Stimulated activated CD8-positive, alpha-beta memory T cell treated with anti-CD3 and anti-CD28 coated beads, Interleukin-4, amount 100 ng/mL, for 4 hours (primary cell): Measurements from ENCODE around the gene HMGN4.

Source experiments
- DNase-seq, 2 donors: peaks; one replicate each; pipeline ENCODE4 v3.0.0-alpha.2; 2020; ENCODE audit warnings: low read depth in 2 of 2, low spot score in 1 of 2

The HMGN4 gene

DNA sequence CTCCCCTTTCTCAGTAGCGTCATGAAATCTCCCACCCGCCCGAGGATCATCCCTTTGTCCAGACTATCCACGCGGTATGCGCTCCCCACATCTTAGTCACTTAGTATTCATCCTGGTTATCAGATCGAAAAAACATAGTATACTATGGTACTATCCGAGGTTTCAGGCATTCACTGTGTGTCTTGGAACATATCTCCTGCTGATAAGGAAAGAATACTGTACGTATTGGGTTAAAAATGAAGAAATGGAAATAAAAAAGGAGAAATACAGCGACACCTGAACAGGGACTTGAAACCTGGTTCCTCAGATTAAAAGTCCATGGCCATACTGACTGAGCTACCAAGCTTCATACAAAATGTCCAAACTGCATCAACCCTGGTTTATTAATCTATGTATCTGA, 14.0 kb downstream of the HMGN4 start:
- DNase-seq = no peak

DNA sequence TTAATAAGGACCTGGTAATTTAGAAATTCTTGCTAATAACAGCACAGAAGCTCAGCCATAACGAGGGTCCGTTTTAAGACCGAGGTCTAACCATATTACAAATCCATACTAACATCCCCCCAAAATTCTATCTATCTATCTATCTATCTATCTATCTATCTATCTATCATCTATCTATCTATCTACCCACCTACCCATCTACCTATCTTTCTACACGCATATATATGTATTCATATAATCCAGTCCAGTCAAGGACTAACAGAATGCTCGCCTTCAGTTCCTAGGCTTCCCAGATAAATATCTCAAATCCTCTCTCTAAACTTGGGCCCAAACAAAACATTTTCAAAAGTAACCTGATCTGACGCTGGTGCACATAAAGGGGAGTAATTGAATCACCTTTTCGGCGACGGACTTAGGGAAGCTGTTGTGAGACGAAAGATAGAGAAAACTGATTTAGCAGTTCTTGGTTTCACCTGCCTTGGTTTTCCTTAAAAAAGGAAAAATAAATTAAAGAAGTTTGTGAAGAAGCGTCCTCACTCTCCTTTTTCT, 14.5 kb downstream of the HMGN4 start:
- no peak for DNase-seq

DNA sequence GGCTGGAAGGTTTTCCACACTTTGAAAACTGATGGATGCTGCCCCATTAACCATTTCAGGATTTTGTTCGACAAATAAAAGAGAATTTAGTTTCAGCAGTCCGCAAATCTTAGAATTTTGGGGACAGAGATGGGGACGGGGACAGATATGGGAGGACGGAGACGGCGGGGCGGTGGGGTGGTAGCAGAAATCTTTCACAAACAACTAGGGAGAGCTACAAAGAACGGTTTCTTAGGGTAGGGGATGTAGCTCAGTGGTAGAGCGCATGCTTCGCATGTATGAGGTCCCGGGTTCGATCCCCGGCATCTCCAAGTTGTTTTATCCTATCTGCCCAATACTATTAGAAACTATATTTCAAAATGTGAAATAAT, 15.1 kb downstream of the HMGN4 start:
- peak; percentile 61 to 65 for DNase-seq

DNA sequence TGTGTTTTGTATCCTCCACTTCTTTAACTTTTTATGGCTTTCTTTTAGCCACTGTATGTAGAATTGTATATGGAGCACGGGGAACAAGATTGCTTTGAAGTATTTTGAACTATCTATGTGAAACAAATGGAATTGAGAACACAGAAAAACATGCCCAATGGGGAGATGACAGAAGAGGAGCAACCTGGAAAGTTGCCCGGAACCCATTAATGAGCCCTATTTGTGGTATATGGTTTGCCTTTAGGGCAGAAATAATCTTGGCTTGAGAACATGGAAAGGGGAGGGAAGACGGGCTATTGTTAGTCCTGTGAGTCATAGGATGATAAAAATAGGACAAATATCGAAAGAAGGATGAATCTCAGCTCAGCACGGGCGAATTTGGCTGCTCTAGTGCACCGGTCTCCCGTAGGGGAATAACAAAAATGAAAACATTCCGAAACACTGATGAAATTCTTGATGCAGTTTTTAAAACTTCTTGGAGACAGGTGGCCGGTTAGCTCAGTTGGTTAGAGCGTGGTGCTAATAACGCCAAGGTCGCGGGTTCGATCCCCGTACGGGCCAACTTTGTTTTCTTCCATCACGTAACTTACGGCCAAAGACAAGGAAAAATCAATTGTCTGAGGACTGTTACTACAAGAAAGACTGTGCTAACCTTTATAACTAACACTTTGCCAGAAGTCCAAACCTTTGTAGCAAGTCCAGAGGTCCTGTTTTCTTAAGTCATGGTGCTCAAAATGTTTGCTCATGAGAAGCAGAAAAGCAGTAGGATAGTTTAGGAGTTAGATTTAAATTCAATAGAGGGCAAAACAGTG, 15.7 kb downstream of the HMGN4 start:
- DNase-seq = peak; percentile 61 to 76

DNA sequence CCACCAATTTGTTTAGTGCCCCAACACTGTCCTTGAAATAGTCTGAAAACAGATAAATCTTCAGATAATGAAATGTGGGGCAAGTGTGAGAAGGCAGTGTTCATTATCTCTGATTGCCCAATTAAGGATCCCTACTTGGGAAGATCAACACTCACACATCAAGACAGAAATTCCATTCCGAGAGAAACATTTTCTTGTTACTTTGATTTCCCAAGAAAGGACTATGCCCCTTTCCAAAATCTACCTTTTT, 16.2 kb downstream of the HMGN4 start:
- DNase-seq = no peak

DNA sequence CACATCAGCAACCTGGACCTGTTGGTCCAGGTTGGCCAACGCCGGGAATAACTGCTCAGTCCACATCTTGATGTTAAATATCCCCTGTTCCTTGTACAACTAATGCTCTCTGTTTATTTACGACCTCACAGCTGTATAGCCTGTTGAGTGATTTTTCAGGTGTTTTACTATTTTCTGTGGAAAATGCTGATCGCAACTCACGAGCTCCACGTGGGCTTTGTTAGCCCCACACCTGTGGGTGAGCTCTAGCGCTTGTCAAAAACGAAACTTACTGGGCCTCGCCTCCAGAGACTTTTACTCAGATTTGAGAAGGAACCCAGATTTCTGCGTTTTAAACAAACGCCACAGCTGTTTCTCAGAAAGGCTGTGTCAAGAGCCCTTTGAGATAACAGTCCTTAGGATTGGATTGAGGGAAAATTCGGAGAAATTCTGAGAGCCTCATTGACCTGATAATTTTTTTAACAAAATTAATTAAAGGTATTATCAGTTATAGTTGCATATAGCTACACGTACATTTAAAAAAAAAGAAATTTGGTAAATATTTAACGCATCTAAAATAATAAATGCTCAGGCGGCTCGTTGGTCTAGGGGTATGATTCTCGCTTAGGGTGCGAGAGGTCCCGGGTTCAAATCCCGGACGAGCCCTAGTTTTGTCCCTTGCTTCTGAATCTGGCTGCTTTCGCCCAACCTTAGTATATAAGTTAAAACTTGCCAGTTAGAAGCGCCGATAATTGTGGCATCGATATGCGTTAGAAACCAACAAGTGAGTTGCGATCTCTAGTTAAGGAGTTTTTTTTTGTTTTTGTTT, 16.7 kb downstream of the HMGN4 start:
- DNase-seq = no peak

DNA sequence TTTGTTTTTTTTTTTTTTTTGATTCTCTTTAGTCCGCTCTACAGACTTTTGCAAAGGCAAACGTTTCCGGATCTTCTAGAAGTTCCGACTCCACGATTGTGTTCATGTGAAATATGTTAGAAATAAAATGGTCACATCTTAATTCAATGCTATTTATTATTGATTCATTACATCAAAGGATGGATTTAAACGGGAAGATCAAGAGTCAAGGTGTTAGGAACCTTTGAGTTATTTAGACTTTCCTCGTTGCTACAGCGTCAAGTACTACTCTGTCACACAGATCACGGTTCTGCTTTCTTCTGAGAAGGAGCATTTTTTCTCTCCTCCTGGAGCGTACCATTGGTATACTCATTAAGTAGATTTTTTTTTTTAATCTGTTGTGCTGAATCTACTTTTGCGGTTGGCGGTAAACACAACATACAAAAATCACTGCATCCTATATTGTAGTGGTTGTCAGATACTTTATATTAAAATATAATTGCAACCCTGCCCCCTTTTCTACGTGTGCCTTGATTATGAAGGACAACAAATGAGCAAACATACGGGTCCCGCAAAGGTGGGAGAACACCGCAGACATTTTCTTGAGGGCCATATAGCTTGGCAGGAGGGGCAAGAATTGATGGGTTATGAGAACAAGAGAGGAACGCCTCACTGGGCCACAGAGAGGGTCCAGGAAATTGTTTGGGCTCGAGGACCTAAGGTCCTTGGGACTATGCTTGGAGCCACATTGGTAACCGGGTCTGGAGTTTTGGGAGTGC, 17.5 kb downstream of the HMGN4 start:
- no peak for DNase-seq

DNA sequence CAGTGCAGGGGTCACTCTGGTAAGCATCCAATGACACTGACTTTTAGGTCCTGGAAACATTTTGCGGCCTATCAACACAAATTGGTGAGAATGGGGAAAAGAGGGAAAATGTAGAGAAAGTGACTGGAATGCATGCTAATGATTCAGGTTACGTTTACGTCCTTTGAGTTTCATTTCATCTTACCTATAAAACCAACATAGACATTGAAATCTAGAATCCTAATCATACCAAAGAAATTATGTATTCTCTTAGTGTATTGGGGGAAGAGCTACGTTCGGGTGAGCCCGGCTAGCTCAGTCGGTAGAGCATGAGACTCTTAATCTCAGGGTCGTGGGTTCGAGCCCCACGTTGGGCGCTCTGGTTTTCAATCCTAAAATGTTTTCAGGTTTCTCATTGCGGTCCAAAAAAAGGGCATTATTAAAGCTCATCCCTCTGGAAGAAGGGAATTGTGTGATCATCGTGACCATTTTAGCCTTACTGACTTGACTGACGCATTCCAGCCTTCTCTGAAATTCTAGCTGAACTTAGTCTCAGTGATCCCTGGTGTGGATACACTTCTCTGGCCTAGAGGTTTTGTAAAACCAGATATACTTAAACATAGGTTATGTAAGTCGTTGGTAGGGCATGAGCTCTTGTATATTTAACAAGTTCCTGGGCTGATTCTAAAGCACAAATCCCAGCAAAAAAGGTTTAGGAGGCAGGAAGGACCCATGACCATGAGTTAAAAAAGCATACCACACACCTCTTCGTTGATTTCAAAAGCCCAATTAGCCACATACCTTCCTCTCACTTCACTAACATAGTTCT, 18.3 kb downstream of the HMGN4 start:
- no peak for DNase-seq

DNA sequence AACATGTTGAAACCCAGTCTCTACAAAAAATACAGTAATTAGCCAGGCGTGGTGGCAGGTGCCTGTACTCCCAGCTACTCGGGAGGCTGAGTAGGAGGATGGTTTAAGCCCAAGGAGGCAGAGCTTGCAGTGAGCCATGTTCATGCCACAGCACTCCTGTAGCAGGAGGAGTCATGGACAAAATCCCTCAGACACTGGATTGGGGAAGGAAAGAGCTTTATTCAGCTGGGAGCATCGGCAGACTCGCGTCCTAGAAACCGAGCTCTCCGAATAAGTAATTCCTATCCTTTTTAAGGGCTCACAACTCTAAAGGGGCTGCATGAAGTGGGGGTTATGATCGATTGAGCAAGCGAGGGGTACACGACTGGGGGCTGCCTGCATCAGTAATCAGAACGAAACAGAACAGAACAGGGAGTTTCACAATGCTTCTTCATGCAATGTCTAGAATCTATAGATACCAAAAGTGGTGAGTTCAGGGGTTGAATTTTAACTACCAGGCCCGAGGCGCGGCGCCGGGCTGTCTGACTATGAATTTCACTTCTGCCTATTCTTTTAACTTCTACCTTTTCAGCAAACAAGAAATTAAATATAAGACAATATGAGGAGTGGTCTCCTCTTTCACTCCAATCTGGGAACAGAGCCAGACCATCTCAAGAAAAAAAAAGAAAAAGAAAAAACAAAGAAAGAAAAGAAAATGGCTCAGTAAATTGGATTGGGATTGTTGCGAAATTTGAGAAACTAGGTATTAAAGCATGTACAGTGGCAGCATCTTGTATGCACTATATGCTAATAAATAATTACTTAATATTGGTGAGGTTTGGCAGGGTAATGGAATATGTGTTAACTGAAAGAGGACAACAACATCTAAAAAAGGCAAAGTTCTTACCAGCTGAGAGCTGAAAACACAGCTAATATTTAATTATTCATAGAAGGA, 23.6 kb downstream of the HMGN4 start:
- no peak for DNase-seq

DNA sequence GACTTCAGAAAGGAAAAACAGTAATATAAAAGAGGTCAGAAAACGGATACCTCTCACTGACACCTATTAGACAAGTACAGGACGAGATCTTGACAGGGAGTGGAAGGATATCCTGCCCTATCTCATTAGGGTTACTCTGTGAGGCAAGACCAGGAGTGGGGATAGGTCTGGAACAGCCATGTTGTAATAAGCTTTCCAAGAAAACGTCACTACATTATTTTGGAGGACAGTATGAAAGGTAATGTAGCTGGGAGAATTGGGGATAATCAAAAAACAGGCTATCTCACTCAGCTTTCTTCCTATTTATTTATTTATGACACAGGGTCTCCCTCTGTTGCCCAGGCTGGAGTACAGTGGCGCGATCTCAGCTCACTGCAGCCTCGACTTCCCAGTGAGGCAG, 25.3 kb downstream of the HMGN4 start:
- DNase-seq = no peak

DNA sequence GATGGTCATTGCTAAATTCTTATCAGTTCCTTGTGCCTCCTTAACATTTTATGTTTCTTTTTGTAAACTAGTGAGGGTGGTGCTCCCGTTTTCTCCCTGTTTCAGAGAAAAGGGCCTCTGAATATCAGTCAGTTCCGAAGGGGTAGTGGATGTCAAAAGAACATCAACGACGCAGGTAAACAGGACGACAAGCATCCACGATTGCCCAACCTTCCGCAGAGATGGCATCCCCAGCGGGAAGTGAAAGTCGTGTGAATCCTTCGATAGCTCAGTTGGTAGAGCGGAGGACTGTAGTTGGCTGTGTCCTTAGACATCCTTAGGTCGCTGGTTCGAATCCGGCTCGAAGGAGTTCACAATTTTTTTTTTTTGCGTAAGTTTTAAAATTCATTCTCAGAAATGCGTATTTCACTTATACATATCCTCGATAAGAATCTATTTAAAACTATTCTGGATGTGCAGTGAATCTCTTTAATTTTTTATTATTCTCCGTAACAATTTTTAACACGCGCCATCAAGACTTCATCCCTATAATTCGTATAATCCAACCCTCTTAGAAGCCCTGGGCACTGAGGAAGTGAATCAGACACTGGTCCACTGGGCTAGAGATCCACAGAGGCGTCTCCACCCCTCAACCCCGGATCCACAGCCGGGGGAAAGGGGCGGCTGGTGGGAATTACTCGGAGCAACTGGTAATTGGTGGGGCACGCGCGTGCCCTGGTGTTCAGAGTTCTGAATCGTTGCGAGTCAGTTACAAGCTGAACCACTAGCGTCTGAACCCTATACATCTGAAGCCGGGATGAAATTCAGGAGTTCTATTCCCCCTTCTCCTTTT, 30.7 kb downstream of the HMGN4 start:
- DNase-seq = peak; percentile 91 to 100

DNA sequence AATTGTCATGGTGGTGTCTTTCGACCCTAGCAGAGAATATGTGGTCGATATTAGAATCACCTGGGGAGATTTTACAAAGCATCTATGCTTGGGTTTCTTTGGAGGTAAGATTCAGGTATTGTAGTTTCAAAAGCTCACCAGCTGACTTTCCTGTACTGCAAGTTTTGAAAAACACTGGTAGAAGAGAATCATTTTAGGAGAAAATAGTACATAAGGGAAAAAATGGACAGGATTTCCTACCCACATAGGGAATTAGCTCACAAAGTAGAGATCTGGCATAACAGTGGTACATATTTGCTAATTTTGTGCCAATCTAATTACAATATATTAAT, 31.2 kb downstream of the HMGN4 start:
- no peak for DNase-seq

DNA sequence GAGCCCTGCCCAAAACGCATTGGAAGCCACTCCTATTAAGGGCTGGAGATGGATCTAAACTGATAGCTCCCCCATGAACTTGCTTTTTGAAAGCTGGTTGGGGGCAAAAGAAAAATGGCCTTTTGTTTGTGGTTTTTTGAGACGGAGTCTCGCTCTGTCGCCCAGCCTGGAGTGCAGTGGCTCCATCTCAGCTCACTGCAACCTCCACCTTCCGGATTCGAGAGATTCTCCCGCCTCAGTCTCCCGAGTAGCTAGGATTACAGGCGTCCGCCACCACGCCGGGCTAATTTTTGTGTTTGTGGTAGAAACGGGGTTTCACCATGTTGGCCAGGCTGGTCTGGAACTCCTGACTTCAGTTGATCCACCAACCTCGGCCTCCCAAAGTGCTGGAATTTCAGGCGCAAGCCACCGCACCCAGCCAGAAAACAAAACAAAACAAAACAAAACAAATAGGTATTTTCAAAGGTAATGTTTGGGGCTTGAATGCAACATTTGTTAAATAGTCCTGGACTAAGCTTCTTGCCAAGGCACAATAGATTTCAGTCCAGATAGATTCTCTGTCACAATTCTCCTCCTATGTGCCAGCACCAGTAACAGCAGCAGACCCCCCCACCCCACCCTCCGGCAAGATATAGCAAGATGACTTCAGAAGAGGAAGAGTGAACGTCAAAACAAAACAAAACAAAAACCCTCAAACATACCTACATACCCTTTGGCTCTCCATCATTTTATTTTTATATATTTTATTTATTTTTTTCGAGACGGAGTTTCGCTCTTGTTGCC, 32.1 kb downstream of the HMGN4 start:
- no peak for DNase-seq

DNA sequence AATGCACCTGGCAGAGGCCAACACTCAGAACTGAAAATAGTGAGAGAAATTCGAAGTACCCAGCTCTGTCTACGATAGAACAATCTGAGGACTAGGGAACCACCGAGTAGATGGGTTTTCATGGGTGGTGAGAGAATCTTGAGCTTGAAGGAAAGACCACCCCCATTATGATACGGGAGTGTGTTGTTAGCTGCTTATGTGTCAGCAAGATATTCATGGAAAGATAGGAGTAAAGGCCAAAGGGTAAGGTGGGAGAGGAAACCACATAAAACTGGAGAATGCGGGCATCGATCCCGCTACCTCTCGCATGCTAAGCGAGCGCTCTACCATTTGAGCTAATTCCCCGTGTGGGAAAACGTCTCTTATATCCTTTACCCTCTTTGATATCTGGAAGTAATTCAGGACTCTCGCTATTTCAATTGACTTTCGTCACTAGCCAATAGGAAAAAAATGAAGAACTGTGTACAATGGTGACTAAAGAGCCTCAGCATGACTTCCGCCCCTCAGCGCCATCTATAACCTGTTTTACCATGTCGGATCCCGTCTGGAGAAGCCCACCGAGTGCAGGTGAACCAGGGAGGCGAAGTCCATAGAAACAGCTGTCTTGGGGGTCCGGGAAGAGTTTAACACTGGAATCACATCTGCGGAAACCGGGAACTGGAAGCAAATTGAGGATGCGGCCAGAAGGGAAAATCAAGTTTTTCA, 33.6 kb downstream of the HMGN4 start:
- DNase-seq = no peak

DNA sequence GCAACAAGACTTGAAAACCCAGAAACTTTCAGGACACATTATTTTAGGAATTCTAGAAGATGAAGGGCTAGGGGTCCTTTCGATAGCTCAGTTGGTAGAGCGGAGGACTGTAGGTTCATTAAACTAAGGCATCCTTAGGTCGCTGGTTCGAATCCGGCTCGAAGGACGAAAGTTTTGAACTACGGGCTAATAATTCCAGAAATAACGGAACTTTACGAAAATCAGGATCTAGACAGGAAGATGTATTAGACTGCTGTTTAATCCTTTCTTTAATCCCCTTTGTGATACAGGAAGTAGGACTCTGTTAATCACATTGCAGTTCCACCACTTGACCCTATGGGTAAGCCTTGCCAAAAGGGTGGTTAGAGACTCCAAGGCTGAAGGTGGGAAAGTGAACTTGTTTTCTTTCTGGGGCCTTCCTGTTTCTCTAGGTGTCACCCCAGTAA, 37.4 kb downstream of the HMGN4 start:
- no peak for DNase-seq

DNA sequence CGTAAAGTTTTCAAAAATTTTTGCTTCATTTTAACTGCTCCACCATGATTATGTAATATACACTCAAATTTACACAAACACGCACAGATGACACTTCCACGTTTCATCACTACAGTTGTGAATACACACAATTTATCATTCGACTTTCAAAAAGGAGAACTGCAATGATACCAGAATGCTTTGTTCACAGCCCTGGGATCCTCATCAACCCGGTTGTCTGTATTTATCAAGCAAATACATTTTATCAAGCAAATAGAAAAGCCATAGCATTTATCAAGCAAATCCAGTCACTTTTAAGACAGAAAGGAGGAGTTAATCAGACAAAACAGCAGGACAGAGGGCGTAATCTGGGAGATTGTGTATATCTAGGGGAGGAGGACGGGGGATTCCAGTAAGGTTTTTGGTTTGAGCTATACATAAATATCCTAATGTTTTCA, 38.3 kb downstream of the HMGN4 start:
- DNase-seq = no peak

DNA sequence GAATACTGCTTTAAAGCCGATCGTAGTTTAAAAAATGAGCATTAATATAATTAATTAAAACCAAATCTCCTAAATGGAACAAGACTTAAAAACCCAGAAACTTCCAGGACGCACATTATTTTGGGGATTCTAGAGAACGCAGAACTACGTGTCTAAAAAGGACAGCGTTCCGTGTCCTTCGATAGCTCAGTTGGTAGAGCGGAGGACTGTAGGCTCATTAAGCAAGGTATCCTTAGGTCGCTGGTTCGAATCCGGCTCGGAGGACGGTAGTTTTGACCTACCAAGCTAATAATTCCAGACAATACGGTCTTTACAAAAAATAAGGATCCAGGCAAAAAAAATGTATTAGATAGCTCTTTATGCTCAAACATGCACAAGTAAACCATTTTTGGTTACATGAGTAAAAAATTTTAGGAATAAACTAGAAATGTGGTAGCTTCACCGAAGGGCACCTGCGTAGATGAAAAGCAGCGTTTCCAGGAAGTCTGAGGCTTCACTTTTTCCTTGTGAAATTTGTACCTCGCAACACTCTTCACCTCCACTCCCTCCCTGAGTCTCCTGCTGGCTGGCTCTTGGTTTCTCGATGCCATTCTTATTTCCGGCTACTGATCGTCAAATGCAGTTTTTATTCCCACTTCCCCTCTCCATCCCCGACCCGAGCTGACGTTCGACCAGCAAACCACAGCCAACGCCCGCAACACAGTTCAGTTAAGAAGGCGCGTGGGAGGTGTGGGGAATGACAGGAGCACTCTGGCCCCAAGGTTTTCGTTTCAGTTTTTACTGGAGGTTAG, 39.0 kb downstream of the HMGN4 start:
- peak in 1 of 2 donors; percentile 39 for DNase-seq
